B cell (primary cell): Measurements from ENCODE around the gene DLST.

ENCODE experiments used
- EZH2 ChIP-seq: IDR thresholded peaks from 2 replicates; pipeline ENCODE4 v1.6.1; 2012; ENCODE audit warnings: borderline replicate concordance, low read depth, mild to moderate bottlenecking, moderate library complexity, low read length; ENCODE audit not compliant: insufficient read depth, poor library complexity, severe bottlenecking
- TF ChIP-seq, protein P1 (sequence below): fragments of 200-600 bp; IDR thresholded peaks from one replicate; pipeline ENCODE4 v1.8.0; 2022; ENCODE audit warnings: antibody characterized with exemption, mild to moderate bottlenecking

DNA sequence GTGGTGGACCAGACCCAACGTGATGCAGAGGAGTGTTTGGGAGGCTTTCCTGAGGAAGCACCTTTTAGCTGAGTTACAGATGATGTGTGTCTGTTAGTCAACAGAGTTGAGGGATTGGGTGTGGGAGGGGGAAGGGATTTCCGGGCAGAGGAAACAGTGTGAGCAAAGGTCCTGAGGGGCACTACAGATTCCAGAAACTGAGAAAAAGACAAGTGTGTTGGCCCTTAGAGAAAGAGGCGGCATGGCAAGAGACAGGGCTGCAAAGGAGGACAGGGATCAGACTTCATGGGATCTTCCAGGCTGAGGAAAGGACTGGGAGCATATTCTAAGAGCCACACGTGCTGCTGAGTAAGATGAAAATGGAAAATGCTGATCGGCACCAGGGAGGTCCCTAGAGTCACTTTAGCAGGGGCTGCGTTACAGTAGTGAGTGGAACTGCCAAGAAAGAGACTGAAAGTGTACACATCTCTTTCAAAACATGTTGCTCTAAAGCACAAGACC, 50.7 kb downstream of the DLST start:
- TF ChIP-seq, protein P1, sequence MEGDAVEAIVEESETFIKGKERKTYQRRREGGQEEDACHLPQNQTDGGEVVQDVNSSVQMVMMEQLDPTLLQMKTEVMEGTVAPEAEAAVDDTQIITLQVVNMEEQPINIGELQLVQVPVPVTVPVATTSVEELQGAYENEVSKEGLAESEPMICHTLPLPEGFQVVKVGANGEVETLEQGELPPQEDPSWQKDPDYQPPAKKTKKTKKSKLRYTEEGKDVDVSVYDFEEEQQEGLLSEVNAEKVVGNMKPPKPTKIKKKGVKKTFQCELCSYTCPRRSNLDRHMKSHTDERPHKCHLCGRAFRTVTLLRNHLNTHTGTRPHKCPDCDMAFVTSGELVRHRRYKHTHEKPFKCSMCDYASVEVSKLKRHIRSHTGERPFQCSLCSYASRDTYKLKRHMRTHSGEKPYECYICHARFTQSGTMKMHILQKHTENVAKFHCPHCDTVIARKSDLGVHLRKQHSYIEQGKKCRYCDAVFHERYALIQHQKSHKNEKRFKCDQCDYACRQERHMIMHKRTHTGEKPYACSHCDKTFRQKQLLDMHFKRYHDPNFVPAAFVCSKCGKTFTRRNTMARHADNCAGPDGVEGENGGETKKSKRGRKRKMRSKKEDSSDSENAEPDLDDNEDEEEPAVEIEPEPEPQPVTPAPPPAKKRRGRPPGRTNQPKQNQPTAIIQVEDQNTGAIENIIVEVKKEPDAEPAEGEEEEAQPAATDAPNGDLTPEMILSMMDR, result no peak
- no peak for TF ChIP-seq EZH2
